ENCODE results near the gene NKAIN2. TPM values are rescaled to one million over a fixed set of nuclear protein-coding genes. Genes with fewer than 3 reads are reported as not detected.
"Not testable (repeated sequence)": the region's sequence is repeated elsewhere in the genome, so short reads cannot be mapped to it uniquely, and the experiment has no call there.

NKAIN2 gene
- total RNA-seq, 2 experiments from 2014 or later = not detected

- ChIA-PET CTCF (no interaction called here), POLR2A (no interaction called here)
- H3K27me3 Mint-ChIP-seq = no peaks in the 10 kb centered on the region
- intact Hi-C loops (cut with DNase I, micrococcal nuclease) = no loop called here
- no peaks in the 10 kb centered on the region for H3K4me1 Mint-ChIP-seq
- no peak overlapping the region for H3K4me3 Mint-ChIP-seq
- ATAC-seq (no peak), DNase-seq (no peak)
- no peak overlapping the region for H3K27ac Mint-ChIP-seq
- H3K36me3 Mint-ChIP-seq (ENCODE audit: low read depth) = no peaks in the 10 kb centered on the region
- H3K9me3 Mint-ChIP-seq (ENCODE audit: low read depth) = no peaks in the 10 kb centered on the region
Observed at GRCh38 chr6:124334359-124334758, 530.7 kb downstream of the NKAIN2 start.

DNA sequence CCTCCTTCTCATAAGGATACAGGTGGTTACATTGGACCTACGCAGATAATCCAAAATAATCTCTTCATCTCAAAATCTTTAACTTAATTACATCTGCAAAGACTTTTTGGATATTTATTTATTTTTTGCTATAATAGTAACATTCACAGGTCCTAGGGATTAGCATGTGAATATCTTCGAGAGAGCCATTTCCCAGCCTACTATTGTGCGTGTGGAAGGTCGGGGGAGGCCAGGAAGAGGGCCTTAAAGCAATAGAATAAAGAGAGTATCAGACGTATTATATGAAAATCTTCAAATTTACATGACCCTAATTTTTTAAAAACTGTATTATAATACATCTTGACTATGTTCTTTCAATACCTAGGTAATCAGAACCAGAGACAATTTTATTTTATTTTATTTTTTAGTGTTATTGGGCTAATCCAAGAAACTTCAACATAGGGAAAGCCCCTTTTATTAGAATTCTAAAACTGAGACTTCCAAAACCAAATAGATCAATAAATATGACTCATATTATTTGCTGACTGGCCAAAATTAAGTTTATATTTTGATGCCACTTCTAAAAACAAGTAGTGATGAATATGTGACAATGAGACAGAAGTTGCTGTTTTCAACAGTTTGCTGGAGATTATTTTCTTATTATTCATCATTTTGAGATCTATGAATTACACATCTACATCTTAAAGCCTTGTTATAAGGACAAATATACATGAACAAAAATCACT lies 536.1 kb downstream of the NKAIN2 start:
- Mint-ChIP-seq H3K4me3 (no peak overlapping the region), H3K27ac (no peak overlapping the region), H3K36me3 (ENCODE audit: low read depth) (no peaks in the 10 kb centered on the region), H3K27me3 (no peaks in the 10 kb centered on the region), H3K4me1 (no peaks in the 10 kb centered on the region), H3K9me3 (ENCODE audit: low read depth) (no peaks in the 10 kb centered on the region)
- ChIA-PET CTCF (no interaction called here), POLR2A (no interaction called here)
- intact Hi-C loops (cut with DNase I, micrococcal nuclease) = no loop called here
- ATAC-seq = no peak
- DNase-seq = no peak

GRCh38 chr6:124348339-124348738 lies 544.7 kb downstream of the NKAIN2 start:
- POLR2A ChIA-PET; ATAC-seq; H3K27ac Mint-ChIP-seq; H3K4me3 Mint-ChIP-seq; H3K27me3 Mint-ChIP-seq; H3K9me3 Mint-ChIP-seq (ENCODE audit: low read depth); DNase-seq; H3K36me3 Mint-ChIP-seq (ENCODE audit: low read depth); intact Hi-C loops (cut with DNase I, micrococcal nuclease); H3K4me1 Mint-ChIP-seq; CTCF ChIA-PET: not testable (repeated sequence)

DNA sequence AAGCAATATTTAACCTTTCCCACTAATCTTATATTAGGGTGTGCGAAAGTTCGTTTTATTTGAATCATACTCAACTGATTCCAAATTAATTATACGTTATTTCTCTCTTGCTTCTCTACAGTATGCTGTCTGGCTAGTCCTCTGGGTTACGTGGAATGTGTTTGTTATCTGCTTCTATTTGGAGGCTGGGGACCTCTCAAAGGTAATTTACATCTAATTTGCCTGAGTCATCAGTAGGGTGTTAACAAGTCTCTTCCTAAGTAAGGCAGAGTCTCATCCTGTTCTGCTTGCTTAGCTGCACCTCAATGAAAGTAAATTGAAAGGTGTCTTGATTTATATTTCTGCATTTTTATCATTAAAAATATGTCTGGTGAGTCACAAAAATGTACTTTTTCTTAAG lies 551.5 kb downstream of the NKAIN2 start:
- DNase-seq (no peak), ATAC-seq (no peak)
- no peaks in the 10 kb centered on the region for H3K36me3 Mint-ChIP-seq (ENCODE audit: low read depth)
- no peak overlapping the region for H3K4me3 Mint-ChIP-seq
- intact Hi-C loops (cut with DNase I, micrococcal nuclease) = no loop called here
- no peak overlapping the region for H3K27ac Mint-ChIP-seq
- no peaks in the 10 kb centered on the region for H3K27me3 Mint-ChIP-seq
- no peaks in the 10 kb centered on the region for H3K4me1 Mint-ChIP-seq
- POLR2A ChIA-PET = no interaction called here
- CTCF ChIA-PET = interaction anchor here (1.4 kb wide), 1 partner anchor 10 kb away, joined by 3 read pairs; no protein-coding TSS in a partner anchor
- peaks cover 2% of the 10 kb centered on the region for H3K9me3 Mint-ChIP-seq (ENCODE audit: low read depth)

GRCh38 chr6:124356276-124356810 lies 552.7 kb downstream of the NKAIN2 start:
- Mint-ChIP-seq H3K27ac (no peak overlapping the region), H3K27me3 (no peaks in the 10 kb centered on the region), H3K9me3 (ENCODE audit: low read depth) (peaks cover 2% of the 10 kb centered on the region), H3K4me3 (no peak overlapping the region), H3K36me3 (ENCODE audit: low read depth) (no peaks in the 10 kb centered on the region), H3K4me1 (no peaks in the 10 kb centered on the region)
- intact Hi-C loops (cut with DNase I, micrococcal nuclease) = no loop called here
- no peak for DNase-seq
- ATAC-seq = no peak
- POLR2A ChIA-PET = no interaction called here
- CTCF ChIA-PET = no interaction called here

DNA sequence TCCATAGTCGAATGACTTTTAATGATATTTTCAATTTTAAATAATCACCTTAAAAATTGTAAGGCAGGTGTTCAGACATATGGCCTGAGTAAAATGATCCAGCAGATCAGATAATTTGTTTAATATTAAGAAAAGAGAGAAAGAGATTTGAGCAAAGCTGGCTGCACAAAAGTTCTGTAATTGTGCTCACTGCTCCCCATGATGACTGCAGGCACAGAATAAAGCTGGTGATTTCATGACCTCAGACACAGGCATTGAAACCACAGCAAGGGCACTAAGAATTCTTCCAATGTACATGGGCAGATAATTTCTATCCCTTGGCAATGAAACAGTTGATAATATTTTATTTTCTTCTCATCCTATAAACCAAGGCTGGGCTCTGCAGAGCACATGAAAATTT lies 553.1 kb downstream of the NKAIN2 start:
- no peaks in the 10 kb centered on the region for H3K27me3 Mint-ChIP-seq
- ATAC-seq (no peak), DNase-seq (no peak)
- CTCF ChIA-PET = no interaction called here
- intact Hi-C loops (cut with DNase I, micrococcal nuclease) = no loop called here
- H3K4me3 Mint-ChIP-seq = no peak overlapping the region
- no peaks in the 10 kb centered on the region for H3K4me1 Mint-ChIP-seq
- no peak overlapping the region for H3K27ac Mint-ChIP-seq
- H3K36me3 Mint-ChIP-seq (ENCODE audit: low read depth) = no peaks in the 10 kb centered on the region
- H3K9me3 Mint-ChIP-seq (ENCODE audit: low read depth) = peaks cover 2% of the 10 kb centered on the region
- POLR2A ChIA-PET = no interaction called here

DNA sequence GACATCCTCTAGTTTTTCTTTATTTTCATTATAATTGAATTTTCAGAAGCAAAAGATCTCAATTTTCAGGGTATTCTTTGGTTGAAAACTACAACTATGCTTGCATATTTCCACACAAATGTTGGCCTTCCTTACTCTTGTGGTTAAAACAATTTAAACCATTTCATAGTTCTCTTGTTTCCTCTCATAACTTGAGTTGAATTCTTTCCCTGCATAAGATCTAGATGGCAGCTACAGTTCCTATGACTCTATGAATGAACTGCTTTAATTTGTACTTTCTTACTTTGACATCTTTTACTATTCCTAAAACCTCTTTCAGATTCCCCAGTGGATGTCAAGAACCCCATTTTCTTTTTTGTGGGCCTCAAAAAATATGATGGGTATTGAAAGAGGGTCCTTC lies 564.5 kb downstream of the NKAIN2 start:
- no peaks in the 10 kb centered on the region for H3K4me1 Mint-ChIP-seq
- peaks cover 5% of the 10 kb centered on the region for H3K9me3 Mint-ChIP-seq (ENCODE audit: low read depth)
- ChIA-PET POLR2A (no interaction called here), CTCF (no interaction called here)
- H3K36me3 Mint-ChIP-seq (ENCODE audit: low read depth) = no peaks in the 10 kb centered on the region
- H3K27ac Mint-ChIP-seq = no peak overlapping the region
- H3K27me3 Mint-ChIP-seq = no peaks in the 10 kb centered on the region
- intact Hi-C loops (cut with DNase I, micrococcal nuclease) = no loop called here
- DNase-seq (no peak), ATAC-seq (no peak)
- no peak overlapping the region for H3K4me3 Mint-ChIP-seq

DNA sequence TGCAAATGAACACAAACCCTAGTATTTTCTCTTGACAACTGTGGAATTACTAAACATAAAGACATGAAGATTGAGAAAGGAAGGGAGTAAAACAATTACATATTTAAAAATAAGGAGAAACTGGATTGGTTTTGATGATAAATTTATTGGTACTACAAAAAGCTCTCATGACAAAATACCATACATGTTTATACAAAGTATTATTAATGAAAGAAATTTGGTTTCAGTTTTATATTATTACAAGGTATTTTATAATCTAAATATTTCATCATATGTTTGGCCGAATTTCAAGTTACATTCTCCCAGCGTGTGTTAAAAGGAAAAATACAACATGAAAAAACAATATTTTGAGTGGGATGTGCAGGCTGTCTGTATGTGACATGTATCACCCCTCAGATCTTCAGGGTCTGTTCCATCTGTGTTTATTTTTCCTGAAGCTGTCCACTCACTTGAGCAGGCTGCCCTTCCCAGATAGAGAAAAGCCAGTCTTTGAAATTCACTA lies 568.4 kb downstream of the NKAIN2 start:
- H3K9me3 Mint-ChIP-seq (ENCODE audit: low read depth) = peaks cover 2% of the 10 kb centered on the region
- POLR2A ChIA-PET = no interaction called here
- no peak for ATAC-seq
- CTCF ChIA-PET = no interaction called here
- intact Hi-C loops (cut with DNase I, micrococcal nuclease) = no loop called here
- H3K27me3 Mint-ChIP-seq = no peaks in the 10 kb centered on the region
- no peaks in the 10 kb centered on the region for H3K36me3 Mint-ChIP-seq (ENCODE audit: low read depth)
- H3K4me1 Mint-ChIP-seq = no peaks in the 10 kb centered on the region
- DNase-seq = no peak
- no peak overlapping the region for H3K27ac Mint-ChIP-seq
- H3K4me3 Mint-ChIP-seq = no peak overlapping the region

DNA sequence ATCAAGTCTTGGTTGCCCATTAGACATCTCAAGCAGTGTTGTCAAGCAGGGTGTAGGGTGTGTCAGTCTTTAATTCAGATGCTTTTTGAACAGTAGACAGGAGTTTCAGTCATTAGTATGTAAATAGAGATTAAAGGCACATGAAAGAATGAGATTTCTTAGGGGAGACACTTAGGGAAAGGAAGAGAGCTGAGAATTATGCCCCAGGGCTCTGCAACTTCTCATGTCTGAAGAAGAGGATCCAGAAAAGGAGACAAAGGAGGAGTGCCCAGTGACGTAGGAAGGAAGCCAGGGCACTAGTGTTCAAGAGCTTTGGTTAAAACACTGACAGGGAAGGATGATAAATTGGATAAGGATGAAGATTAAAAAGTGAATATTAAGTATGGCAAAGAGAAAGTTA lies 569.7 kb downstream of the NKAIN2 start:
- no peak for DNase-seq
- no peak overlapping the region for H3K27ac Mint-ChIP-seq

DNA sequence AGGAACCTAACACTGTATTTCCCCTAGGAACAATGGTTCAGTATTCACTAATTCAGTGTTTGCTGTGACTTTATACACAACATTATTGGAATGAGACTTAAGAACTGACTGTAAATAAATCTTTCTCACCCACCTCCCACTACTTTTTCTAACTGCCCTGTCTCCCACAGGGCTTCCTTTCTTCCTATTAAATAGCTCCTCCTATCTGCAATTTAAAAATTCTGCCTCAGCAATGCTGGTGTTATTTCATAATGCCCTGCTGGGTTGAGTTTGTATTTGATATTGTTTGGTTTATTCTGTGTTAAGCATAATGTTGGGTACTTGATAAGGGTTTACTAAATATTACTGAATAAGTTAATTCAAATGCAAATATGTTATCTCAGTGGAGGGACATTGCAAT lies 585.5 kb downstream of the NKAIN2 start:
- H3K9me3 Mint-ChIP-seq (ENCODE audit: low read depth) = no peaks in the 10 kb centered on the region
- H3K4me3 Mint-ChIP-seq = no peak overlapping the region
- intact Hi-C loops (cut with DNase I, micrococcal nuclease) = no loop called here
- H3K4me1 Mint-ChIP-seq = no peaks in the 10 kb centered on the region
- ChIA-PET POLR2A (no interaction called here), CTCF (no interaction called here)
- DNase-seq (no peak), ATAC-seq (no peak)
- H3K27ac Mint-ChIP-seq = no peak overlapping the region
- no peaks in the 10 kb centered on the region for H3K36me3 Mint-ChIP-seq (ENCODE audit: low read depth)
- H3K27me3 Mint-ChIP-seq = no peaks in the 10 kb centered on the region

More for the DNA sequence above, 569.7 kb downstream of the NKAIN2 start:
- POLR2A ChIA-PET = no interaction called here
- intact Hi-C loops (cut with DNase I, micrococcal nuclease) = no loop called here
- CTCF ChIA-PET = no interaction called here
- Mint-ChIP-seq H3K4me3 (no peak overlapping the region), H3K36me3 (ENCODE audit: low read depth) (no peaks in the 10 kb centered on the region), H3K9me3 (ENCODE audit: low read depth) (peaks cover 2% of the 10 kb centered on the region), H3K27me3 (no peaks in the 10 kb centered on the region), H3K4me1 (no peaks in the 10 kb centered on the region)
- ATAC-seq = no peak

DNA sequence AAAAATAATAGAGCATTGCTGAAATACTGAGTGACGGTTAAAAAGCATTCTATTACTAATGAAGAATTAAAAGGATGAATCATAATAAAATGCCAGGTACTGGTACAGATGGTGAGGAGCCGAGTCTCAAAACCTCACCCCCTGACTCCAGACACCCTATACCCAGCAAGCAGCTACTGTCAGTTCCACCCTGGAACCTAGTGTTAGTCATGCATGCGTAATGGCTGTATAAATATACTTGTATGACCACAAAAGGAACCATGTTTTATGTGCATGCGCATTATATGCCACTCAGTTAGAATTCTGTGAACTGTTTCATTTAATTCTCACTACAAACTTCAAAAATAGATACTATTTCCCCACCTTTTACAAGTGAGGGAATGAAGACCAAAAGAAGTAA lies 589.9 kb downstream of the NKAIN2 start:
- POLR2A ChIA-PET = no interaction called here
- Mint-ChIP-seq H3K4me1 (no peaks in the 10 kb centered on the region), H3K36me3 (ENCODE audit: low read depth) (no peaks in the 10 kb centered on the region), H3K4me3 (no peak overlapping the region), H3K27me3 (no peaks in the 10 kb centered on the region), H3K9me3 (ENCODE audit: low read depth) (no peaks in the 10 kb centered on the region), H3K27ac (no peak overlapping the region)
- intact Hi-C loops (cut with DNase I, micrococcal nuclease) = no loop called here
- no peak for ATAC-seq
- no peak for DNase-seq
- CTCF ChIA-PET = no interaction called here

- H3K36me3 Mint-ChIP-seq (ENCODE audit: low read depth) = no peaks in the 10 kb centered on the region
- CTCF ChIA-PET = interaction anchor here (0.6 kb wide), 1 partner anchor 1066 kb away, joined by 3 read pairs; no protein-coding TSS in a partner anchor
Observed at GRCh38 chr6:124396361-124396760, 592.7 kb downstream of the NKAIN2 start.

More at GRCh38 chr6:124396361-124396760, 592.7 kb downstream of the NKAIN2 start:
- Mint-ChIP-seq H3K27me3 (no peaks in the 10 kb centered on the region), H3K9me3 (ENCODE audit: low read depth) (no peaks in the 10 kb centered on the region), H3K27ac (no peak overlapping the region), H3K4me3 (no peak overlapping the region), H3K4me1 (no peaks in the 10 kb centered on the region)
- intact Hi-C loops (cut with DNase I, micrococcal nuclease) = no loop called here
- ATAC-seq = no peak
- POLR2A ChIA-PET = no interaction called here
- no peak for DNase-seq

Measured in activated CD4-positive, alpha-beta T cell treated with anti-CD3 and anti-CD28 coated beads for 36 hours (primary cell).